A549 (cell line): Measurements from ENCODE around the gene HCRTR1. TPM values are rescaled to one million over a fixed set of nuclear protein-coding genes. Genes with fewer than 3 reads are reported as not detected.

Experiments
- ATAC-seq, 2 experiments: fragments of 200-7000 bp in 1 of 2; fragments of >200 bp in 1 of 2; cut with Nextera tagmentation in 1 of 2; cut with Tn5 transposase in 1 of 2; 3 replicates each; pipeline versions ENCODE4 v1.8.0 to v1.9.1; 2018 to 2020; ENCODE audit warnings: mild to moderate bottlenecking in 1 of 2, moderate library complexity in 1 of 2
- CTCF ChIA-PET: fragments of 300-600 bp; sonication (Branson Sonifier 250); formaldehyde crosslinking; extraction: SDS; loops from one replicate; lab custom pipeline; 2021; ENCODE audit warnings: antibody characterized with exemption, inconsistent platforms; lab: Yijun Ruan, JAX
- POLR2A ChIA-PET: fragments of 350-600 bp; formaldehyde crosslinking; extraction: SDS; loops from one replicate; lab custom pipeline; 2021; ENCODE audit warnings: antibody characterized with exemption, inconsistent platforms; lab: Yijun Ruan, JAX
- DNase-seq, 2 experiments: peaks; one replicate each; pipeline versions ENCODE4 v3.0.0 to v3.0.0-alpha.2; 2011 to 2016; ENCODE audit warnings: low read depth in 1 of 2, low spot score in 1 of 2
- FAIRE-seq: peaks from 2 replicates; lab custom pipeline; 2011; peaks lifted over from hg19 to GRCh38; lab: Jason Lieb, UNC
- H3K27ac ChIP-seq, 2 experiments: fragments of >200 bp; sonication (Bioruptor Twin); formaldehyde crosslinking; 3 replicates each; pipeline ENCODE4 v1.5.1; 2016 to 2017
- H3K4me1 ChIP-seq: fragments of >200 bp; sonication (Bioruptor Twin); formaldehyde crosslinking; 3 replicates; pipeline ENCODE4 v1.6.1; 2016
- H3K4me2 ChIP-seq: fragments of >200 bp; sonication (Bioruptor Twin); formaldehyde crosslinking; 3 replicates; pipeline ENCODE4 v1.6.1; 2016
- H3K4me3 ChIP-seq: fragments of >200 bp; sonication (Bioruptor Twin); formaldehyde crosslinking; 3 replicates; pipeline ENCODE4 v1.5.1; 2016
- H3K9me3 ChIP-seq: fragments of >200 bp; sonication (Bioruptor Twin); formaldehyde crosslinking; 3 replicates; pipeline ENCODE4 v1.6.1; 2016
- CBX8 ChIP-seq: fragments of 200-600 bp; sonication (generic); IDR thresholded peaks from 2 replicates; pipeline ENCODE4 v1.6.1; 2016
- CEBPB ChIP-seq, 2 experiments: fragments of >200 bp in 1 of 2; sonication (Bioruptor Twin) in 1 of 2; formaldehyde crosslinking in 1 of 2; IDR thresholded peaks; 2 replicates each; pipeline ENCODE4 v1.6.1; 2012 to 2016
- EHF ChIP-seq: fragments of 250-450 bp; sonication (Bioruptor Pico); IDR thresholded peaks from 2 replicates; pipeline ENCODE4 v1.5.0; 2020; ENCODE audit warnings: mild to moderate bottlenecking
- EHMT2 ChIP-seq: fragments of 200-600 bp; sonication (generic); IDR thresholded peaks from 2 replicates; pipeline ENCODE4 v1.6.1; 2016; ENCODE audit warnings: antibody characterized with exemption, low read depth, mild to moderate bottlenecking, moderate library complexity
- EP300 ChIP-seq, 2 experiments: fragments of >200 bp; sonication (Bioruptor Twin); formaldehyde crosslinking; IDR thresholded peaks; 2 replicates in 1 of 2; 3 replicates in 1 of 2; pipeline ENCODE4 v1.6.1; 2016 to 2017
- HDAC2 ChIP-seq: fragments of 200-600 bp; sonication (generic); IDR thresholded peaks from 2 replicates; pipeline ENCODE4 v1.6.1; 2016
- HEYL ChIP-seq: fragments of 250-450 bp; sonication (Bioruptor Pico); IDR thresholded peaks from 2 replicates; pipeline ENCODE4 v1.8.0; 2021; ENCODE audit warnings: mild to moderate bottlenecking, moderate library complexity
- HOXB5 ChIP-seq: fragments of 250-450 bp; sonication (Bioruptor Pico); IDR thresholded peaks from 2 replicates; pipeline ENCODE4 v1.5.0; 2020; ENCODE audit warnings: mild to moderate bottlenecking, moderate library complexity
- JUN ChIP-seq, 2 experiments: fragments of >200 bp; sonication (Bioruptor Twin); formaldehyde crosslinking; IDR thresholded peaks; 2 replicates in 1 of 2; 3 replicates in 1 of 2; pipeline ENCODE4 v1.6.1; 2016 to 2017
- MAFK ChIP-seq: fragments of 450-650 bp; IDR thresholded peaks from 2 replicates; pipeline ENCODE4 v1.6.1; 2014; ENCODE audit not compliant: partially characterized antibody
- MAZ ChIP-seq: fragments of 150-350 bp; IDR thresholded peaks from 2 replicates; pipeline ENCODE4 v1.6.1; 2014; ENCODE audit warnings: antibody characterized with exemption, low read depth, low read length, borderline replicate concordance
- NFE2L2 ChIP-seq: fragments of 150-350 bp; conservative IDR thresholded peaks from 2 replicates; pipeline ENCODE4 v1.6.1; 2014; ENCODE audit warnings: low read length
- RAD21 ChIP-seq, 2 experiments: fragments of >200 bp in 1 of 2; sonication (Bioruptor Twin) in 1 of 2; formaldehyde crosslinking in 1 of 2; IDR thresholded peaks in 1 of 2; conservative IDR thresholded peaks in 1 of 2; 2 replicates in 1 of 2; 3 replicates in 1 of 2; pipeline ENCODE4 v1.6.1; 2012 to 2018; ENCODE audit warnings: inconsistent platforms in 1 of 2
- SMC3 ChIP-seq: fragments of >200 bp; sonication (Bioruptor Twin); formaldehyde crosslinking; IDR thresholded peaks from 3 replicates; pipeline ENCODE4 v1.6.1; 2018; ENCODE audit warnings: inconsistent platforms
- ZC3H11A ChIP-seq: fragments of 450-650 bp; IDR thresholded peaks from 2 replicates; pipeline ENCODE4 v1.6.1; 2014; ENCODE audit warnings: antibody characterized with exemption, mild to moderate bottlenecking
- ZFP36 ChIP-seq: fragments of 450-650 bp; IDR thresholded peaks from 2 replicates; pipeline ENCODE4 v1.6.1; 2014; ENCODE audit warnings: borderline replicate concordance; ENCODE audit not compliant: partially characterized antibody
- ZSCAN20 ChIP-seq: fragments of 250-450 bp; sonication (Bioruptor Pico); IDR thresholded peaks from 2 replicates; pipeline ENCODE4 v1.8.0; 2022; ENCODE audit warnings: mild to moderate bottlenecking, moderate library complexity
- WGBS: methylation state at CpG from one replicate; pipeline ENCODE4 v1.1.6; 2017; ENCODE audit errors: missing lambda C conversion rate; 5-methylcytosine and 5-hydroxymethylcytosine counted together
- polyA plus RNA-seq, 4 experiments: library from polyadenylated mRNA; depleted of rRNA in 3 of 4; stranded (reverse); fragments of >200 nt; fragmentation: RNase III in 1 of 4; extraction: RNeasy Plus Mini Kit Qiagen cat#74134 plus additional on column Dnase treatment in 1 of 4; gene quantifications; 2 replicates in 3 of 4; 3 replicates in 1 of 4; pipeline ENCODE4 v1.2.3, GENCODE V29; 2011 to 2017
- TF ChIP-seq, protein P1 (sequence below): fragments of >200 bp; sonication (Bioruptor Twin); formaldehyde crosslinking; IDR thresholded peaks from 2 replicates; pipeline ENCODE4 v1.6.1; 2016
- TF ChIP-seq, protein P2 (sequence below): fragments of >200 bp; sonication (Bioruptor Twin); formaldehyde crosslinking; IDR thresholded peaks from 3 replicates; pipeline ENCODE4 v1.5.1; 2016
- TF ChIP-seq, protein P3 (sequence below): IDR thresholded peaks from 2 replicates; pipeline ENCODE4 v1.6.1; 2012; ENCODE audit warnings: low read depth, borderline replicate concordance

Gene HCRTR1
- polyA plus RNA-seq, 2 of the 4 experiments (the other 2 are of a cell fraction), result not detected

DNA sequence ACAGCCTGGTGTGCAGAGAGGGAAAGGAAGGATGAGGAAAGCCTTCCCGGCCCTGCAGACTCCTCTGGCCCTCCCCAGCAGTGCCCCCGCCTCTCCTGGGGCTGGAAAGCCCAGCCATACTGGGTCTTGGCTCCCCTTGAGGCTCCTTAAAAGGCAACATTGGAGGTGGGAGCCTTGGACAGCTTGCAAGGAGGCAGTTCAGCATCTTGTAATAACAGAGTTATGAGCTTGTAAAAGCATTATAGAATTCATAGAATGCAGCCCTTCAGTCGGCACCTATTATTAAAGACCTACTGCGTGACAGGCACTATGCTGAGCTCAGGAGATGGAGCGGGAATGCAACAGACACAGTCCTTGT is 37.0 kb upstream of the HCRTR1 start:
- DNase-seq (no peak), FAIRE-seq (no peak), ATAC-seq (no peak)
- peaks cover 44% of the 10 kb centered on the region for H3K4me1 ChIP-seq
- CTCF ChIA-PET, result interaction anchor here (1.9 kb wide), 1 partner anchor 11 kb away, joined by 8 read pairs; no protein-coding TSS in a partner anchor
- POLR2A ChIA-PET, result interaction anchor here (0.6 kb wide), 1 partner anchor 208 kb away, joined by 5 read pairs; no protein-coding TSS in a partner anchor
- no peaks in the 10 kb centered on the region for H3K9me3 ChIP-seq
- H3K4me3 ChIP-seq, result no peak overlapping the region
- no peak overlapping the region for H3K4me2 ChIP-seq
- WGBS, result 66% methylated on average over 5 of the region's 5 CpGs
- no peak for TF ChIP-seq HEYL
- H3K27ac ChIP-seq, result peak overlapping the region in 1 of 2 experiments; percentile 49; a peak in 2 of 6 replicates

DNA sequence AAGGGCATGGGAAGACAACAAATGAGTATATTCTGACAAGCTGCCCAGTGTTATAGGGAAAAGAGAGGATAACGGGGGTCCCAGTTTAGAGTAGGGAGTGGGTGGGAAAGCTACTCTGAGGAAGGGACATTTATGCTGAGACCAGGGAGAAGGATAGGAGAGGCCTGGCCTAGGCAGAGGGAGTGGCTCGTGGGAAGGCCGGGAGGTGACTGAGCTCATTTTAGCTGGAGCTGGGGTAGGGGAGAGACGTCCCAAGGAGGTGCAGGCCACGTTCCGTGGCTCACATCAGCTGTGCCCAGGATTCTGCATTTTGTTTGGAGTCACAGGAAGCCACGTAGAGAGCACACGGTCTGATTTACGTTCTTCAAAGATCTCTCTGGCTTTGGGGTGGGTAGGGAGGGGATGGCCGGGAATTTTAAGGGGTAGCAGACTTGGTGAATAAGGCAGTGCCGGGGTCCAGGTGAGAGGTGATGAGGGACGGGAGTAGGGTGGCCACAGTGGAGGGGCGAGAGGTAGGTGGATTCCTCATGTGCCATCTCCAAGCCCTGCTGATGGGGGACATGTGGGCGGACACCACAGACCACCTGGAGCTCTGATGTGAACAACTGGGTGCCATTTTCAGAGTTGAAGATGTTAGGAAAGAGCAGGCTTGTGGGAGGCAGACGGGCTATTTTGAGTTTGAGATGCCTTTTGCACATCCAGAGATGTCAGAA is 36.4 kb upstream of the HCRTR1 start:
- Histone ChIP-seq H3K4me1 (peaks cover 39% of the 10 kb centered on the region), H3K9me3 (no peaks in the 10 kb centered on the region), H3K27ac (no peak overlapping the region; a peak in 1 of 6 replicates)
- no peak for FAIRE-seq
- POLR2A ChIA-PET, result interaction anchor here (0.6 kb wide), 1 partner anchor 208 kb away, joined by 5 read pairs; no protein-coding TSS in a partner anchor
- WGBS, result 82% methylated on average over 12 of the region's 15 CpGs
- no peak for TF ChIP-seq MAFK
- no peak for TF ChIP-seq ZSCAN20 (CRISPR knock-in tag)
- TF ChIP-seq SMC3, result no peak
- TF ChIP-seq JUN (IDR thresholded peaks at IDR 0.05), result no peak
- no peak for TF ChIP-seq HDAC2
- TF ChIP-seq HEYL, result no peak
- TF ChIP-seq EHMT2, result no peak
- TF ChIP-seq, protein P1, sequence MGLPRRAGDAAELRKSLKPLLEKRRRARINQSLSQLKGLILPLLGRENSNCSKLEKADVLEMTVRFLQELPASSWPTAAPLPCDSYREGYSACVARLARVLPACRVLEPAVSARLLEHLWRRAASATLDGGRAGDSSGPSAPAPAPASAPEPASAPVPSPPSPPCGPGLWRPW, result no peak
- TF ChIP-seq ZC3H11A, result no peak
- no peak for TF ChIP-seq RAD21 (conservative IDR thresholded peaks at IDR 0.05 in 1 of 2, IDR thresholded peaks at IDR 0.05 in 1 of 2)
- TF ChIP-seq HOXB5, result no peak
- TF ChIP-seq, protein P2, sequence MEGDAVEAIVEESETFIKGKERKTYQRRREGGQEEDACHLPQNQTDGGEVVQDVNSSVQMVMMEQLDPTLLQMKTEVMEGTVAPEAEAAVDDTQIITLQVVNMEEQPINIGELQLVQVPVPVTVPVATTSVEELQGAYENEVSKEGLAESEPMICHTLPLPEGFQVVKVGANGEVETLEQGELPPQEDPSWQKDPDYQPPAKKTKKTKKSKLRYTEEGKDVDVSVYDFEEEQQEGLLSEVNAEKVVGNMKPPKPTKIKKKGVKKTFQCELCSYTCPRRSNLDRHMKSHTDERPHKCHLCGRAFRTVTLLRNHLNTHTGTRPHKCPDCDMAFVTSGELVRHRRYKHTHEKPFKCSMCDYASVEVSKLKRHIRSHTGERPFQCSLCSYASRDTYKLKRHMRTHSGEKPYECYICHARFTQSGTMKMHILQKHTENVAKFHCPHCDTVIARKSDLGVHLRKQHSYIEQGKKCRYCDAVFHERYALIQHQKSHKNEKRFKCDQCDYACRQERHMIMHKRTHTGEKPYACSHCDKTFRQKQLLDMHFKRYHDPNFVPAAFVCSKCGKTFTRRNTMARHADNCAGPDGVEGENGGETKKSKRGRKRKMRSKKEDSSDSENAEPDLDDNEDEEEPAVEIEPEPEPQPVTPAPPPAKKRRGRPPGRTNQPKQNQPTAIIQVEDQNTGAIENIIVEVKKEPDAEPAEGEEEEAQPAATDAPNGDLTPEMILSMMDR, result no peak
- TF ChIP-seq CEBPB (IDR thresholded peaks at IDR 0.05), result no peak
- TF ChIP-seq, all 56 proteins: peak for 0
- no peak for DNase-seq
- no peak overlapping the region for H3K4me3 ChIP-seq
- no peak for ATAC-seq
- H3K4me2 ChIP-seq, result no peak overlapping the region
- CTCF ChIA-PET, result interaction anchor here (1.7 to 1.9 kb wide), 2 partner anchors 10 to 13 kb away, joined by 8 read pairs; no protein-coding TSS in a partner anchor

DNA sequence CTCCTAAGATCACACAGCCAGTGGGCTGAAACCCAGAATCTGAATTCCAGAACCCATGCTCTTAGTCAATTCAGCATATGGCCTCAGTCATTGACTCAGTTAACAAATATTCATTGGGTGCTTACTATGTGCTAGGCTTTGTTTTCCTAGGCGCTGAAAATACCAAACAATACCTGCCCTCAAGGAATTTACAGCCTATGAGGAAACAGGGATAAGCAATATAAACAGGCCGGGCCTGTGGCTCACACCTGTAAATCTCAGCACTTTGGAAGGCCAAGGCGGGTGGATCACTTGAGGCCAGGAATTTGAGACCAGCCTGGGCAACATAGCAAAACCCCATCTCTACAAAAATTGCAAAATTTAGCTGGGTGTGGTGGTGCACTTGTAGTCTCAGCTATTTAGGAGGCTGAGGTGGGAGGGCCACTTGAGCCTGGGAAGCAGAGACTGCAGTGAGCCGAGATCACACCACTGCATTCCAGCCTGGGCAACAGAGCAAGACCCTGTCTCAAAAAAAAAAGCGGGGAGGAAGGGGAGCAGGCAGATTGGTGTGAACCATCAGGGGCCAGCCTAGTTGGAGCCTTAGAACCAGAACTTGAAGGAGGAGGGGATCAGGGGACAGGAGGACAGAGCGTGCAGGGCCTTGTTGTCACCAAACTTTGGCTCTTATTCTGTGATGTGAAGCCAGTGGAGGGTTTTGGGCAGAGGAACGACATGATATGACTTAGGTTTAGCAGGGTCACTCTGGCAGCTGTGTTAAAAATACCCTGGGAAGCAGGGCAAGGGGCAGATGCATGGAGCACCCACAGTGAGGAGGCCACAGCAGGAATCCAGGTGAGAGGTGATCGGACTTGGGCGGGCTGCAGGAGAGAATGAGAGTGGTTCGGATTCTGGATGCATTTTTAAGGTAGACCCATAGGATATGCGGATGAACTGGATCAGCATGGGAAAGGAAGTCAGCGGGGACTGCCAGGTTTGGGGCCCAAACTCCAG is 35.4 kb upstream of the HCRTR1 start:
- no peak for TF ChIP-seq MAZ
- no peak for TF ChIP-seq CEBPB (IDR thresholded peaks at IDR 0.05)
- no peak for TF ChIP-seq EP300 (IDR thresholded peaks at IDR 0.05)
- no peak for TF ChIP-seq NFE2L2
- TF ChIP-seq, protein P3, sequence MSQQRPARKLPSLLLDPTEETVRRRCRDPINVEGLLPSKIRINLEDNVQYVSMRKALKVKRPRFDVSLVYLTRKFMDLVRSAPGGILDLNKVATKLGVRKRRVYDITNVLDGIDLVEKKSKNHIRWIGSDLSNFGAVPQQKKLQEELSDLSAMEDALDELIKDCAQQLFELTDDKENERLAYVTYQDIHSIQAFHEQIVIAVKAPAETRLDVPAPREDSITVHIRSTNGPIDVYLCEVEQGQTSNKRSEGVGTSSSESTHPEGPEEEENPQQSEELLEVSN, result no peak
- no peak for TF ChIP-seq HDAC2
- no peak for TF ChIP-seq ZFP36
- TF ChIP-seq EHF (CRISPR knock-in tag), result no peak
- TF ChIP-seq CBX8, result no peak
- no peak for TF ChIP-seq JUN (IDR thresholded peaks at IDR 0.05)
- H3K27ac ChIP-seq, result 0 out of 6 replicates have a peak overlapping the region, but pooled peaks of 1 of the 2 experiments have one; percentile 18
- DNase-seq (no peak), FAIRE-seq (no peak), ATAC-seq (no peak)
- CTCF ChIA-PET, result interaction anchor here (0.6 to 1.9 kb wide), 3 partner anchors 9 to 475 kb away, joined by 3 to 8 read pairs (median 8); no protein-coding TSS in a partner anchor
- no peak overlapping the region for H3K4me3 ChIP-seq
- POLR2A ChIA-PET, result no interaction called here
- H3K4me1 ChIP-seq, result peaks cover 28% of the 10 kb centered on the region
- H3K4me2 ChIP-seq, result no peak overlapping the region
- 81% methylated on average over 12 of the region's 12 CpGs for WGBS
- no peaks in the 10 kb centered on the region for H3K9me3 ChIP-seq
